OCI-LY3 (cell line): ENCODE measurements around the gene THSD7B.
"Not testable (repeated sequence)": the region's sequence is repeated elsewhere in the genome, so short reads cannot be mapped to it uniquely, and the experiment has no call there.

Experiments
- H2AFZ ChIP-seq: fragments of 200-600, 300-600 bp; shearing (Covaris generic); 2 replicates; pipeline ENCODE4 v1.6.0; 2014; ENCODE audit warnings: antibody characterized with exemption, low read depth, low read length
- H3K27ac ChIP-seq: fragments of 200-600, 300-600 bp; sonication (generic); 2 replicates; pipeline ENCODE4 v1.5.1; 2014; ENCODE audit warnings: mild to moderate bottlenecking, low read length, moderate library complexity, mixed read lengths
- H3K27me3 ChIP-seq: fragments of 200-600, 300-600 bp; sonication (generic); 2 replicates; pipeline ENCODE4 v1.6.1; 2014; ENCODE audit warnings: low read depth, low read length, mixed read lengths
- H3K36me3 ChIP-seq: fragments of 200-600, 300-600 bp; sonication (generic); replicated peaks from 2 replicates; pipeline ENCODE3; 2014; ENCODE audit warnings: low read depth, low read length, mixed read lengths
- H3K4me1 ChIP-seq: fragments of 300-600, 200-600 bp; sonication (generic); 2 replicates; pipeline ENCODE4 v1.6.1; 2014; ENCODE audit warnings: low read length, mixed read lengths
- H3K4me2 ChIP-seq: fragments of 200-600, 300-600 bp; sonication (generic); 2 replicates; pipeline ENCODE4 v1.6.1; 2014; ENCODE audit warnings: low read length, mixed read lengths
- H3K4me3 ChIP-seq: fragments of 300-600, 200-600 bp; sonication (generic); 2 replicates; pipeline ENCODE4 v1.5.1; 2014; ENCODE audit warnings: antibody characterized with exemption, mild to moderate bottlenecking, low read length, moderate library complexity
- H3K79me2 ChIP-seq: fragments of 300-600, 200-600 bp; shearing (Covaris generic); 2 replicates; pipeline ENCODE4 v1.6.1; 2014; ENCODE audit warnings: mild to moderate bottlenecking, low read length, mixed read lengths
- H3K9ac ChIP-seq: fragments of 300-600, 200-600 bp; shearing (Covaris generic); 2 replicates; pipeline ENCODE4 v1.6.0; 2014; ENCODE audit warnings: mild to moderate bottlenecking, low read length, moderate library complexity
- H3K9me3 ChIP-seq: fragments of 200-600, 300-600 bp; shearing (Covaris generic); 2 replicates; pipeline ENCODE4 v1.6.1; 2014; ENCODE audit warnings: low read length, mixed read lengths; ENCODE audit not compliant: insufficient read depth
- H4K20me1 ChIP-seq: fragments of 200-600, 300-600 bp; sonication (generic); 2 replicates; pipeline ENCODE4 v1.6.1; 2016; ENCODE audit warnings: low read length, mixed read lengths; ENCODE audit not compliant: insufficient read depth
- CTCF ChIP-seq: fragments of 200-600, 300-600 bp; sonication (generic); IDR thresholded peaks from 2 replicates; pipeline ENCODE4 v1.5.1; 2014; ENCODE audit warnings: antibody characterized with exemption, low read length, low read depth
- EZH2phosphoT487 ChIP-seq: fragments of 200-600 bp; shearing (Covaris generic); IDR thresholded peaks from 2 replicates; pipeline ENCODE4 v1.6.1; 2018; ENCODE audit warnings: antibody characterized with exemption, mixed run types, low read depth

THSD7B gene

GRCh38 chr2:137696916-137697315, 931.6 kb downstream of the THSD7B start:
- H3K36me3 ChIP-seq: no peaks in the 10 kb centered on the region
- H2AFZ ChIP-seq: no peak overlapping the region
- no peaks in the 10 kb centered on the region for H3K9me3 ChIP-seq
- H3K4me2 ChIP-seq: no peak overlapping the region
- no peaks in the 10 kb centered on the region for H3K27me3 ChIP-seq
- no peak overlapping the region for H3K27ac ChIP-seq
- no peaks in the 10 kb centered on the region for H4K20me1 ChIP-seq
- H3K4me1 ChIP-seq: no peaks in the 10 kb centered on the region
- no peak overlapping the region for H3K9ac ChIP-seq
- H3K4me3 ChIP-seq: no peak overlapping the region
- no peak for TF ChIP-seq EZH2phosphoT487
- TF ChIP-seq CTCF: no peak
- no peaks in the 10 kb centered on the region for H3K79me2 ChIP-seq

- not testable (repeated sequence) for H3K9ac ChIP-seq, H2AFZ ChIP-seq, H3K27ac ChIP-seq, H3K9me3 ChIP-seq, H3K4me2 ChIP-seq, H3K4me1 ChIP-seq, H3K79me2 ChIP-seq, H3K4me3 ChIP-seq, H3K27me3 ChIP-seq, H3K36me3 ChIP-seq, H4K20me1 ChIP-seq
Observed at GRCh38 chr2:137700250-137700649, 934.9 kb downstream of the THSD7B start.

- no peak overlapping the region for H3K4me3 ChIP-seq
- H4K20me1 ChIP-seq: no peaks in the 10 kb centered on the region
- no peaks in the 10 kb centered on the region for H3K36me3 ChIP-seq
Observed at GRCh38 chr2:137700681-137701080, 935.3 kb downstream of the THSD7B start.

GRCh38 chr2:137705296-137705695, 940.0 kb downstream of the THSD7B start:
- H4K20me1 ChIP-seq: no peaks in the 10 kb centered on the region
- no peaks in the 10 kb centered on the region for H3K27me3 ChIP-seq
- TF ChIP-seq CTCF (no peak), EZH2phosphoT487 (no peak)
- H3K9ac ChIP-seq: no peak overlapping the region
- no peaks in the 10 kb centered on the region for H3K36me3 ChIP-seq
- H3K9me3 ChIP-seq: no peaks in the 10 kb centered on the region
- H3K4me1 ChIP-seq: no peaks in the 10 kb centered on the region
- no peak overlapping the region for H3K4me3 ChIP-seq
- H3K4me2 ChIP-seq: no peak overlapping the region
- H2AFZ ChIP-seq: no peak overlapping the region
- no peak overlapping the region for H3K27ac ChIP-seq
- no peaks in the 10 kb centered on the region for H3K79me2 ChIP-seq

More at GRCh38 chr2:137700681-137701080, 935.3 kb downstream of the THSD7B start:
- TF ChIP-seq EZH2phosphoT487 (no peak), CTCF (no peak)
- Histone ChIP-seq H3K79me2 (no peaks in the 10 kb centered on the region), H3K4me1 (no peaks in the 10 kb centered on the region), H3K27me3 (no peaks in the 10 kb centered on the region), H2AFZ (no peak overlapping the region), H3K9me3 (no peaks in the 10 kb centered on the region), H3K9ac (no peak overlapping the region), H3K27ac (no peak overlapping the region), H3K4me2 (no peak overlapping the region)
